GM12801 (cell line): ENCODE measurements around the gene RBCK1.

Experiments
- TF ChIP-seq, protein P1 (sequence below): IDR thresholded peaks from one replicate; pipeline ENCODE4 v1.5.1; 2011; ENCODE audit warnings: control low read depth; ENCODE audit not compliant: insufficient read length; ENCODE audit errors: extremely low read depth

The RBCK1 gene

GRCh38 chr20:406200-407132 lies 1.6 kb upstream of the RBCK1 start:
- TF ChIP-seq, protein P1, sequence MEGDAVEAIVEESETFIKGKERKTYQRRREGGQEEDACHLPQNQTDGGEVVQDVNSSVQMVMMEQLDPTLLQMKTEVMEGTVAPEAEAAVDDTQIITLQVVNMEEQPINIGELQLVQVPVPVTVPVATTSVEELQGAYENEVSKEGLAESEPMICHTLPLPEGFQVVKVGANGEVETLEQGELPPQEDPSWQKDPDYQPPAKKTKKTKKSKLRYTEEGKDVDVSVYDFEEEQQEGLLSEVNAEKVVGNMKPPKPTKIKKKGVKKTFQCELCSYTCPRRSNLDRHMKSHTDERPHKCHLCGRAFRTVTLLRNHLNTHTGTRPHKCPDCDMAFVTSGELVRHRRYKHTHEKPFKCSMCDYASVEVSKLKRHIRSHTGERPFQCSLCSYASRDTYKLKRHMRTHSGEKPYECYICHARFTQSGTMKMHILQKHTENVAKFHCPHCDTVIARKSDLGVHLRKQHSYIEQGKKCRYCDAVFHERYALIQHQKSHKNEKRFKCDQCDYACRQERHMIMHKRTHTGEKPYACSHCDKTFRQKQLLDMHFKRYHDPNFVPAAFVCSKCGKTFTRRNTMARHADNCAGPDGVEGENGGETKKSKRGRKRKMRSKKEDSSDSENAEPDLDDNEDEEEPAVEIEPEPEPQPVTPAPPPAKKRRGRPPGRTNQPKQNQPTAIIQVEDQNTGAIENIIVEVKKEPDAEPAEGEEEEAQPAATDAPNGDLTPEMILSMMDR: no peak

- TF ChIP-seq, protein P1: no peak
Measured at GRCh38 chr20:407133-407952, 756 bp upstream of the RBCK1 start.

- TF ChIP-seq, protein P1: no peak
Measured at GRCh38 chr20:408843-409696, 971 bp downstream of the RBCK1 start.

DNA sequence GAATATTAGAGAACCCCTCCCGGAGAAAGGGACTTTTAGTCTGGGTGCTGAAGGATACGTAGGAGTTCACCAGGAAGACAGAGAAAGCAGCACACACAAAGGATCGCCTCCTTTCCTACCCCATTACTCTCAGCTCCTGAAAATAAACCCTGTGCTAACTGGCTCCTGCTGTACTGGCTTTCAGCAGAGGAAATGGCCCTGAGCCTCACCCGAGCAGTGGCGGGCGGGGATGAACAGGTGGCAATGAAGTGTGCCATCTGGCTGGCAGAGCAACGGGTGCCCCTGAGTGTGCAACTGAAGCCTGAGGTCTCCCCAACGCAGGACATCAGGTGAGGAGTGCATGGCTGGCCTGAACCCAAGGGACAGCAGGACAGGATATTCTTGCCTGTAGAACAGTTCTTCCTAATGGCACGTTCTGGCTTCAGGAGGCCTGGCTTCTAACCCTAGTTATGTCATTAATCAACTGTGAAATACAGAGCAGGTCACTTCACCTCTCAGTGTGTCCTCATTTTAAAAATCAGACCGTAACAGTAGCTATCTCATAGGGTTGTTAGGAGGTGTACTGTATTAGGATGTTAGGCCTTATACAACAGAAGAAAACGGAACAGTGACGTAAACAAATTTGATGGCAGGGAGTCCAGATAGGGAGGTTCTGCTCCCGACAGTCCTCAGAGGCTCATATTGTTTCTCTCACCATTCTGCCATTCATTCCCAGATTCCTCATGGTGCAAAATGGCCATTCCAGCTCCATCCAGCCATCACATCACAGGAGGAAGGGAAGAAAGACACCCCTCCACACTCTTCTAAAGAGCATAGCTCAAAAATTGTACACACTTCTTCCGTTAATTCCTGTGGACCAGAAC lies 1.8 kb downstream of the RBCK1 start:
- TF ChIP-seq, protein P1: no peak

GRCh38 chr20:412081-412480 lies 4.0 kb downstream of the RBCK1 start:
- TF ChIP-seq, protein P1: no peak

DNA sequence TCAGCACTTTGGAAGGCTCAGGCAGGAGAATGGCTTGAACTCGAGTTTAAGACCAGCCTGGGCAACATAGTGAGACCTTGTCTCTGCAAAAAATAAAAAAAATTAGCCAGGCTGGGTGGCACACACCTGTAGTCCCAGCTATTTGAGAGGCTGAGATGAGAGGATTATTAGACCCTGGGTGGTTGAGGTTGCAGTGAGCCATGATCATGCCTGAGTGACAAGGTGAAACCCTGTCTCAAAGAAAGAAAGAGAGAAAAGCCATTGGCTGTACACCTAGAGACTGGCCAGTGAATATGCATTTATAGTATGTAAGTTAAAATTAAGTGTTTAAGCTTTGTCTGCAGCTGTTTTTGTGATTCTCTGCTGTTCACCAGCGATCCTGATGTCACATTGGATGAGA lies 6.1 kb downstream of the RBCK1 start:
- TF ChIP-seq, protein P1: no peak
